HG02973 (cell line): ENCODE data around the gene TFR2.

Experiments
- ATAC-seq: cut with Tn5 transposase; IDR thresholded peaks from one replicate; pipeline ENCODE4 v1.9.1; 2021; ENCODE audit warnings: moderate library complexity; ENCODE audit not compliant: unreplicated experiment

Gene TFR2

DNA sequence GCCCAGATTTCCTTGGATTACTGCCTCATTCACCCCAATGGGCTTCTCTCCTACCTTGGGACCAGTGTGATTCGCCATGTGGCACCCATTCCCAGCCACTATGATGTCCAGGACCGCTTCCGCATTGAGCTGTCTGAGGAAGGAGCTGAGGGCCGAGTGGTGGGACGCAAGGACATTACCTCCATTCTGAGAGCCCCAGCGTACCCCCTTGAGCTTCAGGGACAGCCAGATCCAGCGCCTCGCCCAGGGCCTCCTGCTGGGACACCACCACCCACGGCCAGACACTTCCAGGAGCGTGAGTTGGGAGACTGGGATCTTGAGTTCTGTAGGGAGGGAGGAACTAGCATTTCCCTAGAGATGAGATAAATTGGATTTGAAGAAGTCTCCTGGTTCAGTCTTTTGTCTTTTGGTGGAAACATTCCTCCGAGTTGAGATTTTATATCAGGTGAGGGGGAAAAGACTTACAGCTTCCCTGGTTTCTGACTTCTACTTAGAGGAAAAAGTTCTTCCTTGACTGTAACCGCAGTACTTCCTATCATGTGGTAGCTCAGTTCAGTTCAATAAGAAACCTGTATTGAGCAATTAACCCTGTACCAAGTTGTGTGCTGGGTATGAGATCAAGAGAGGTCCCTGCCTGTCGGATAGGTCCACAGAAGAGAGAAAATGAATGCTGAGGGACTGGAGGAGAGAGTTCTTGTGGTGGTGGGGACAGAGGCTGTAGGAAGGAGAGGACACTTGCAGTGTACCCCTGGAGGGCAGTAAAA, 27.8 kb downstream of the TFR2 start:
- no peak for ATAC-seq

DNA sequence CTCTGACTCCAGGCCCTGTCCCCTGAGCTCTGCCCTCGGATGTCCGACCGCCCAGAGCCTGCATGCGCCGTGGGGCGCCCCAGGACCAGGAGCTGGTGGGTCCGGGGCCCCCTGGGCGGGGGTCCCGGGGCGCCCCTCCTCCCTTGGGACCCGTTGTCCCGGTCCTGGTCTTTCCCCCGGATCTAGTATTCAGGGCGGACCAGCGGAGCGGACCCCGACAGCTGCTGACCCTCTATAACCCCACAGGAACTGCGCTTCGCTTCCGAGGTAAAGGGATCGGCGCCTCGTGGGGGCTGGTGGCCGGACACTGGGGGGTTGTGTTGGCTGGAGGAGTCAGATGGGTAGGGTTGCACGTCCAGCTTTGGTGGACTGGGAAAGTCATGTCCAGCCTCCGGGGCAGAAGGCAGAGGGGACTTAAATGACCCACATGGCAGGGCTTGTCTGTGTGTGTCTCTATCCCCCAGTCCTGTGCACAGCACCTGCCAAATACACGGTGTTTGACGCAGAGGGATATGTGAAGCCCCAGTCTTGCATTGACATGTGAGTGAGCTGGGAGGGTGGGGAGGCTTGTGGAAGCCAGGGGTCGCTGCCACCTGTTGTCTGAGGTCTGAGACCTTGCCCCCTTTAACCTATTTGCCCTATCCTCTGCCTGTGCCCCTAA, 28.5 kb downstream of the TFR2 start:
- ATAC-seq = peak; percentile 4

DNA sequence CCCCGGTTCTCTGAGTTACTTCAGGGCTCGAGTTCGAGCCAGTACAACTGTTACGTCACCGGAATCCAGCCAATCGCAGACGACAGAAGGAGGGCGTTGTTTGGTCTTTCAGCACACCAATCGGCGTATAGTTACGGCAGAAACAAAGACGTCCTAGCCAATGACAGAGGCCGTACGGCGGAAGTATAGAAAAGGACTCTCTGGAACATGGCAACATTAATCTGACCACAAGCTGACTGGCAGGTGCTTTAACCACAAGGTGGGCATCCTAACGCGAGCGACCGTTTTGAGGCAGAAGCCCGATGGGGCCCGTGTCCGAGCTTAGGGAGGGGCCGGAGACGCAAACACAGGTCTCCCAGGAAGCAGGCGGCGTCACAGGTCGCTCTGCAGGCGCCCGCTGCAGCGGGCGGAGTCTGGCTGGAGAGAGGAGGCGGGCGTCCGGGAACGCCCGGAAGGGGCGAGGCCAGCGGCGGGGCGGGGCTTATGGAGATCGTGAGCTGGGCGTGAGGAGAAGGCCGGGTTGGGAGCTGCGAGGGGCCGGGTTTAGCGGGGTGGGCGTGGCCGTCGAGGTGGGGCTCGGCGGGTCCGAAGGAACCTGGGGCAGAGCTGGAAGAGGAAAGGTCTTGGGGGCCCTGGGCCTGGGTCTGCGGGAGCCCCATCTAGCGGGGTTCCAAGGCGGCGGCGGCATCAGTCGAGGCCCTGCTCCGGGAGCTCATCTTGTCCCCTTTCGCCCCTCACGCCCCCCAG, 29.2 kb downstream of the TFR2 start, which contains the start of gene MOSPD3:
TSS of gene MOSPD3 (plus strand) at position 558 of the 747 bp plus-strand sequence. CDS start 252 bp downstream, outside the sequence.
- ATAC-seq = peak; percentile 86

DNA sequence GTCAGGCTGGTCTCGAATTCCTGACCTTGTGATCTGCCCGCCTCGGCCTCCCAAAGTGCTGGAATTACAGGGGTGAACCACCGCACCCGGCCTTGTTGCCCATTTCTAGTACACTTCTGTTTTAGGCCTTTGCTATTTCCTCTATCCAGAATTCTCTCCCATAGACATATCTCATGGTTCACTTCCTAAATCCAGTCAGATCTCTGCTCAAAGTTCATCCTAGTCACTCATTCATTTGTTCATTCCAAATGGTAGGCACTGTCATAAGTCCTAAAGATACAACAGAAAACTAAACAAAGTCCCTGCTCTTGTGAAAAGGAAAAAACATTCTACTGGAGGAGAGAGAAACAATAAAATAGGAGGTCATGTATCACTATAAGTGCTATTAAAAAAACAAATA, 31.4 kb downstream of the TFR2 start:
- no peak for ATAC-seq

DNA sequence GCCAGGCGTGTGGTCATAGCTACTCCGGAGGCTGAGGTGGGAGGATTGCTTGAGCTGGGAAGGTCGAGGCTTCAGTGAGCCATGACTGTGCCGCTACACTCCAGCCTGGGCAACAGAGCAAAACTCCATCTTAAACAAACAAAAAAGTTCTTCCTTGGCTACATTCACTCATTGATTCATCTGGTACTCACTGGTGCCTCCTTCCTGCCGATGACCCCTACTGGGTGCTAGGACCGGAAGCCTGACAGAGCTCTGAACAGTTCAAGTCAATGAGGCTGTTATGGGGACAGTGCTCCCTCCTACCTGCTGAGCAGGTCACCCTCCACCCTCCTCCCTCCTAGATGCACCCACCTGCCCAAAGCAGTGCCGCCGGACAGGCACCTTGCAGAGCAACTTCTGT, 34.2 kb downstream of the TFR2 start:
- no peak for ATAC-seq

DNA sequence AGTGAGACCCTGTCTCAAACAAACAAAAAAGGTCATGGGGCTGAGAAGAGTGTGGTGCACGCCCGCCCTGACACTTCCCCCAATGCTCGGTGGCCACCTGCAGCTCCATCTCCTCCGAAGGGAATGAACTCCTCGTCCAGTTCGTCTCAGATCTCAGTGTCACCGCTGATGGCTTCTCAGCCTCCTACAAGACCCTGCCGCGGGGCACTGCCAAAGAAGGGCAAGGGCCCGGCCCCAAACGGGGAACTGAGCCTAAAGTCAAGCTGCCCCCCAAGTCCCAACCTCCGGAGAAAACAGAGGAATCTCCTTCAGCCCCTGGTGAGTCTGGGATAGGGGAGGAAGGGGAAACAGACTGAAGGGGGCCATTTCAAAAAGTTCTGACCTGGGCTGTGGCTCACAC, 35.0 kb downstream of the TFR2 start:
- ATAC-seq = no peak

DNA sequence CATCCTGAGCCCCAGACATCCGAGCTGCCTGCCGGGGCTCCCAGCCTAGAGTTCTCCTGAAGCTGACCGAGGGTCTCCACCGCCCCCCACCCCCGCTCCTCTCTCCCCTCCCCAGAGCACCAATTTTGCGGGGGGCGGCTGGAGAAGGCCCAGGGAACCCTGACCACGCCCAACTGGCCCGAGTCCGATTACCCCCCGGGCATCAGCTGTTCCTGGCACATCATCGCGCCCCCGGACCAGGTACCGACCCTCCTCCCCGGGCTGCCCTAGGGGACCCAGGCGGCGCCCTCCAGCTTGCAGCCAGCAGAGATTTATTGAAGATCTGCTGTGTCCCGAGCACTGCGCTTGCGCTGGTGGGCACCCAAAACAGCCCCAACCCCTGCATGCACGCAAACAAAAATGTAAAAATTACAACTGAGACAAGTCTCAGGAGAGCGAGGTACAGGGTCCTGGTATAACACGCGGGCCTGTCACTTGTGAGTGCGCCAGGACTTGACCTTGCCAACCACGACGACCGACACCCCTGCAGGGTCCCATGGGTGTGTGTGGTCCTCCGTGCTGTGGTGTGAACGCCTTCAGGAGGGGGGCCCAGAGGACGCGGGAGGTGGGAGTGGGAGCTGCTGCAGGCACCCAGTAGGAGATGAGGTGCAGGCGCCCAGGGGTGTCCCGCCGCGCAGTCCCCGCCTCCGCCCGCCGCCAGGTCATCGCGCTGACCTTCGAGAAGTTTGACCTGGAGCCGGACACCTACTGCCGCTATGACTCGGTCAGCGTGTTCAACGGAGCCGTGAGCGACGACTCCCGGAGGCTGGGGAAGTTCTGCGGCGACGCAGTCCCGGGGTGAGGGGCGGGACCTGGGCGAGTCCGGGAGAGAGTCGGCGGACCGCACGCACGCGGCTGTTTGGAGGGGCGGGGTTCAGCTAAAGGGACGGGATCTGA, 36.1 kb downstream of the TFR2 start:
- no peak for ATAC-seq

DNA sequence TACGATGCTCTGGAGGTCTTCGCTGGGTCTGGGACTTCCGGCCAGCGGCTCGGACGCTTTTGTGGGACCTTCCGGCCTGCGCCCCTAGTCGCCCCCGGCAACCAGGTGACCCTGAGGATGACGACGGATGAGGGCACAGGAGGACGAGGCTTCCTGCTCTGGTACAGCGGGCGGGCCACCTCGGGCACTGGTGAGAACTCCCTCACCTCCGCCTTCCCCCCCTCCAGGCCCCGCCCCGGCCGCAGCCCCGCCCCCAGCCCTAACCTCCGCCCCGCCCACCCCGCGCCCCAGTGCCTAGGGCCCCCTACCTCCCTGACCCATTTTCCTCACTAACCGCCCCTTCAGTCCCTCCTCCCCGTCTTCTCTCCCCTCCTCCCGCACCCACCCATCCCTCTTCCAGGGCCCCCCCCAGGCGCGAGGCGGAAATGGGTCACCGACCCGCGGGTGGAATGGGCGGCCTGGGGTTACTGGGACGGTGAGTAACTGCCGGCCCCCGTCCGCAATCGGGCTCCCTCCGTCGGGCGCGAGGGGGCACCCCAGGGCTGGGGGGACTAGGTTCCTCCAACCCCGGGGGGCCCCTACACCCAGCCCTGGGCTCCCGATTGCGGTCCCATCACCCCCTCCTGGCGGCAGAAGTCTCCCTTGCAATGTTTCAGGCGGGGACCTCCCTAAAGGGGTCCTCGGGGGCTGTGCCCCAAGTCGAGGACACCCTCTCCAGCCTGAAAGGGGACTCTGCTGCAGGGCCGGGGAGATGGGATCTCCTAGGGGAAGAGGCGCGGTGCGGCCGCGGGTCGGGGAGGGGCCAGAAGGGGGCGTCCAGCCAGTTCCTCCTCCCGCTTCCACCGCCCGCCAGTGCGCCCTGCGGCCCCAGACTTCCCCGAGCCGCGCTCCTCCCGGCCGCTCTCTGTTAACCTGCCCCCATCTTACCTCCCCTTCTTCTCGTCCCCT, 37.0 kb downstream of the TFR2 start:
- ATAC-seq = peak; percentile 42

DNA sequence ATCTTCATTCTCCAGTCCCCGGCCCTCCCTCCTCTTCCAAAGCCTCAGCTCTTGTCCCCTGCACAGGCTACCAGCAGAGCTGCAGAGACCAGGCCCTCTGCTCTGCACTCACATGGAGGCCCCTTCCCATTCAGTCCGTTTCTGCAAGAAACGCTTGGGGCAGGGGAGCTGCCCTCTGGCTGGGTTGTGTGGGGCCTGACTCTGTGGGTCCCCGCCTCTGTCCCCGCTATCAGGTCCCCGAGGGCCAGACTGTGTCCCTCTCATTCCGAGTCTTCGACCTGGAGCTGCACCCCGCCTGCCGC, 37.7 kb downstream of the TFR2 start:
- ATAC-seq = no peak

DNA sequence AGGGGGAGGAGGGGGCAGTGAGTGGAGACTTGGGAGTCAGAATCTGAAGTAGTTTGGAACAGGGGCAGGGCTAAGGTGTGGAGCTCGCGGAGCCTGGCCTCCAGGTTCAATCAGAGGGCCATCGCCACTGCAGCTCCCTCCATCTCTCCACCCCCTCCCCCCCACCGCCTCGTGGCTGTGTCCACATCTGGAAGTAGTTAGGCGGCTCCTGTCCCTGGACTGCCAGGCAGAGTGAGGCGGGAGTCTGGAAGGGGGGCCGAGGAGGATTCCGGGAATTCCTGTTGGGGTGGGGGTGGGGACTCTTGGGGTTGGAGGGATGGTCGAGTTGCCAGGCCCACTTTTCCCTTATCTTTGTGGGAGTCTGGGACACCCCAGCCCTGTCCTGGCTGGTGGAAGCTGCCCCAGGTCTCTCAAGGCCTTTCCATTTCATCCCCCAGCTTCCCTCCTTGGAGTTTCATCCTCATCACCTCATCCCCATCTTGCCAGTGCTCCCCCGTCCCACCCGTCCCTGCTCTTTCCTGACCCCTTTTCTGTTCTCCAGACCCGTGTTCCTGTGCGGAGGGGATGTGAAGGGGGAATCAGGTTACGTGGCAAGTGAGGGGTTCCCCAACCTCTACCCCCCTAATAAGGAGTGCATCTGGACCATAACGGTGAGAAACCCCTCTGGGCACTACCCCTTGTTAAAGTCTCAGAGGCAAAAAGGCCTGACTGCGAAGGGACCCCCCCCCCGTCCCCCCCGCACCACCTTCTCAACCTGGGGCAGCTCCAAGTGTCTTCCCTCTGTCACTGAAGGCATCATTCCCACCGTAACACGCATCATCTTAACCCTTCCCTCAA, 38.2 kb downstream of the TFR2 start:
- ATAC-seq = no peak

DNA sequence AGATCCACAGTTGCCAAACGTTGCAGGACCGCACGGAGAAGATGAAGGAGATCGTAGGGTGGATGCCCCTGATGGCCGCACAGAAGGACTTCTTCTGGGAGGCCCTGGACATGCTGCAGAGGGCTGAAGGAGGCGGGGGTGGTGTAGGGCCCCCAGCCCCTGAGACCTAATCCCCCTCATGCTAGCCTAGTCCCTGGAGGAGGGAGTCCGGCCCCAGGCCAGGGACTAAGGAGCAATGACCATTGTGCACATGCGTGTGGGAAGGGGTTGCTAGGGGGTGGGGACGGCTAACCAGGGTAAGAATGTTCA, 40.7 kb downstream of the TFR2 start:
- no peak for ATAC-seq

DNA sequence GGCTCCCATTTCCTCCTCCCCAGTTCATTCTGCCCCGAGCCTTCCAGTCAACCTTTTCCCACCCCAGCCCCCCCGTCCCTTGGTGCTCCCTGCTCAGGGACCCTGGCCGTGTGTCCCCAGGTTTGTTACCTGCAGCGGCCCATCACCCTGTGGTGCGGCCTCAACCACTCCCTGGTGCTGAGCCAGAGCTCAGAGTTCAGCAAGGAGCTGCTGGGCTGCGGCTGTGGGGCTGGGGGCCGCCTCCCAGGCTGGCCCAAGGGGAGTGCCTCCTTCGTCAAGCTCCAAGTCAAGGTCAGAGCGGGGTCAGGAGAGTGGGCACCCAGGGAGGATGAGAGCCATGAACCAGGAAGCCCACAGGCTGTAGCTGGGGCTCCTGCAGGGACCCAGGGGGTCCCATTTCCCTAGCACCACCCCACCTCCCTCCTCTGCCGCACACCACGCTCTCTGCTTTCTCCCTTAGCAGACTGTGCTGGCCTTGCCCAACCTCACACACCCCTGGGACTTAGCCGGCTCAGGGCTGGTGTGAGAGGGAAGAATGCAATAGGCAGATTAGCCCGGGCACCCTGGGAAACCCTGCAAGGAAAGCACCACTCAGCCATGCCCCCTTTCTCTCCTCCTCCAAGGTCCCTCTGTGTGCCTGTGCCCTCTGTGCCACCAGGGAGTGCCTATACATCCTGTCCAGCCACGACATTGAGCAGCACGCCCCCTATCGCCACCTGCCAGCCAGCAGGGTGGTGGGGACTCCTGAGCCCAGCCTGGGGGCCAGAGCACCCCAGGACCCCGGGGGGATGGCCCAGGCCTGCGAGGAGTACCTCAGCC, 41.2 kb downstream of the TFR2 start:
- no peak for ATAC-seq

DNA sequence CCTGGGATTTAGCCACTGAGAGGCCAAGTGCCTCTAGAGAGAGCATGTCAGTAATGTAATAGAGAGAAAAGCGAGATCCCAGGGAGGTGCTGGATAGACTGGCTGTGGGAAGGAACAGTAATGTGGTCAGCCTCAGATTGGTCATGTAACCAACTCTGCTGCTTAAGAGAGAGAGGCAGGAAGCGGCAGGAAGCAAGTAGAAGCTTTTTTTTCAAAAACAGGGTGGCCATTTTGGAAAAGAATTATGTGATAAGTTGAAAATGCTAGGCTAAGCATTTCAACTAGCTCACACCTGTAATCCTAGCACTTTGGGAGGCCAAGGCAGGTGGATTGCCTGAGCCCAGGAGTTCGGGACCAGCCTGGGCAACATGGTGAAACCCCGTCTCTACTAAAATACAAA, 42.9 kb downstream of the TFR2 start:
- ATAC-seq = no peak

DNA sequence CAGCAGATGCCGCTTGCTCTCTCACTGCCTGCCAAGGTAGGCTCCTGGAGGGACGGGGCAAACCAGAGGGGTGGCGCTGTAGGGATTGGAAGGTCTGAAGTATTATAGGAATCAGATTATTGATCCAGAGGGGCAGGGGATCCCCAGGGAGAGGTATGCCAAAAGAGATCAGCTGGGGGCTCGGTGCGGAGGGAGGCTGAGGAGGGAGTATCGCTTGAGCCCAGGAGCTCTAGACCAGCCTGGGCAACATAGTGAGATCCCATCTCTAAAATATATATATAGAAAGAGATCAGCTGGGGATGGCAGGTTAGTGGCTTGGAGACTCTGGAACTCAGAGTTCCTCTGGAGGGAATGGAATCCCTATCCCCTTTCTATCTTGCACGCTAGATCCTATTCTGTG, 46.2 kb downstream of the TFR2 start:
- no peak for ATAC-seq

DNA sequence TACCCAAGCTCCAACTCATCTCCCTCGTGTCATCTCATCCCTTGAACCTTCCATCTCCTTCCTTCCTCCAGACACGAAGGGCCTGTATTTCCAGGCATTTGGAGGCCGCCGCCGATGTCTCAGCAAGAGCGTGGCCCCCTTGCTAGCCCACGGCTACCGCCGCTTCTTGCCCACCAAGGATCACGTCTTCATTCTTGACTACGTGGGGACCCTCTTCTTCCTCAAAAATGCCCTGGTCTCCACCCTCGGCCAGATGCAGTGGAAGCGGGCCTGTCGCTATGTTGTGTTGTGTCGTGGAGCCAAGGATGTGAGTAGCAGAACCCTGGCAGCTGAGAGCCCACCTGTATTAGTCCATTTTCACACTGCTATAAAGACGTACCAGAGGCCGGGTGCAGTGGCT, 49.8 kb downstream of the TFR2 start:
- no peak for ATAC-seq

DNA sequence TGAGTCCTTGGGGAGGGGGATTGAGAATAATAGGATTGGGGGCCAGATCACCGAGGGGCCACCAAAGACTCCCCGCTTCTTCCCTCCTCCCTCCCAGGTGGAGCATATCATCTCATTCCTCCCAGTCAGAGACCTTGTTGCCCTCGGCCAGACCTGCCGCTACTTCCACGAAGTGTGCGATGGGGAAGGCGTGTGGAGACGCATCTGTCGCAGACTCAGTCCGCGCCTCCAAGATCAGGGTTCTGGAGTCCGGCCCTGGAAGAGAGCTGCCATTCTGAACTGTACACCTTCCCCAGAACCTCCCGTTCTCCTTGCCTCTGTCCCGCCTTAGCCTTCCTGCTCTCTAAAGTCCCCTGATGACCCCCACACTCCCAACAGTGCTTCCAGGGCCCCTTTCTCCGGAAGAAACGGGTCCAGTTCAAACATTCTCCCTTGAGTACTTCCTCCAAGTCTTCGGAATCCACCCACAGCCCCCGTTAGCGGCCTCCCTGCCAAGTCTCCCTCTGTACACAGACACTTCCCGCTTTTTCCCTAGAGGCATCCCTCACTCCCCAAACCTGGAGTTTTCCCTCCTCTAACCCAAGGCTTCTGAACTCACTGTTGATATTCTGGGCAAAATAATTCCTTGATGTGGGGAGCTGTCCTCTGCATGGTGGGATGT, 51.1 kb downstream of the TFR2 start:
- ATAC-seq = no peak

DNA sequence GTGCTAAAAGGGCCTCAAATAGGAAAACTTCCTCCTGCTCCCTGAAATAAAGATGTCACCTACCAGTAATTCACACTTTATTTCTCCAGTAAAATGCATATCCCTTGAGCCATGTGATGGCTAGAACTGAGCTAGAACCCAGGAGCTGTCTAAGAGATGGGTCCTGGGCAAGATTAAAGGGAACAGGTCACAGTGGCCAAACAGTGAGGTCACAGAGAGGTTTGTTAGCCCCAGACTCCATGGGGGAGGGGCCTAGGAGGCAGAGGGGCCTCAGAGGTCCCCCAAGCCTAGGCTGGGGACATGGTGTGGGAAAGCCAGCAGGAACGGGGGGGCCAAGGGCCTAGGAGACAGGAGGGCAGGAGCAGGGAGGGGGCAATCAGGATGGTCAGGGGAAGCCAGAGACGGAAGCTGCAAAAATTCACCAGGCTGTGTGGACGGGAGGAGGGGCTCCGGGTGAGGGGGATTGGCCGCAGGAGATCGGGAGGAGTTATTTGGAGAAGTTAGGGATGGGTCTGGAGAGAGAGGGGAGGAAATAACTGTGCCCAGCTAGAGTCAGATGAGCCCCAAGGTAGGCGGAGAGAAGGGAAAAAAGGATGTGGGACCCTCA, 51.9 kb downstream of the TFR2 start:
- no peak for ATAC-seq
